Sigmoid colon (tissue), 7 donors: Measurements from ENCODE around the gene STK16. TPM values are rescaled to one million over a fixed set of nuclear protein-coding genes. Genes with fewer than 3 reads are reported as not detected.

Source experiments
- DNase-seq: peaks from one replicate; pipeline ENCODE4 v3.0.0-alpha.2; 2019
- H3K27ac ChIP-seq, 4 donors: fragments of 200-600 bp; sonication (generic); one replicate each; pipeline ENCODE4 v1.5.1; 2016 to 2019; ENCODE audit warnings: mild to moderate bottlenecking in 1 of 4
- H3K27me3 ChIP-seq, 3 donors: fragments of 200-600 bp; sonication (generic); one replicate each; pipeline ENCODE4 v1.5.1; 2019; ENCODE audit warnings: mild to moderate bottlenecking in 1 of 3
- H3K36me3 ChIP-seq, 4 donors: fragments of 200-600 bp; sonication (generic); one replicate each; pipeline ENCODE4 v1.5.1; 2016 to 2019
- H3K4me1 ChIP-seq, 4 donors: fragments of 200-600 bp; sonication (generic); one replicate each; pipeline ENCODE4 v1.5.1; 2017 to 2019
- H3K4me3 ChIP-seq, 4 donors: fragments of 200-600 bp; sonication (generic); one replicate each; pipeline ENCODE4 v1.5.1; 2017 to 2019; ENCODE audit warnings: mild to moderate bottlenecking in 2 of 4, moderate library complexity in 1 of 4
- H3K9me3 ChIP-seq, 4 donors: fragments of 200-600 bp in 3 of 4; sonication (generic) in 3 of 4; one replicate each; pipeline versions ENCODE4 v1.5.1 to v1.6.1; 2013 to 2019
- CTCF ChIP-seq, 4 experiments: fragments of 450-650 bp in 3 of 4; fragments of 200-600 bp in 1 of 4; IDR thresholded peaks; one replicate each; pipeline ENCODE4 v1.5.1; 2016 to 2019; ENCODE audit warnings: antibody characterized with exemption in 4 of 4, mild to moderate bottlenecking in 3 of 4, moderate library complexity in 2 of 4
- EP300 ChIP-seq, 4 donors: sonication (generic); formaldehyde crosslinking; IDR thresholded peaks; one replicate each; pipeline ENCODE4 v1.6.1; 2017; ENCODE audit warnings: antibody characterized with exemption in 4 of 4
- POLR2A ChIP-seq, 2 donors: fragments of 450-650 bp; IDR thresholded peaks; one replicate each; pipeline ENCODE4 v1.6.1; 2016; ENCODE audit warnings: antibody characterized with exemption in 2 of 2, mild to moderate bottlenecking in 2 of 2, moderate library complexity in 2 of 2
- POLR2AphosphoS5 ChIP-seq, 4 donors: sonication (generic); formaldehyde crosslinking; IDR thresholded peaks; one replicate each; pipeline ENCODE4 v1.6.1; 2017; ENCODE audit warnings: antibody characterized with exemption in 4 of 4
- WGBS, 2 donors: extraction: QIAGEN DNeasy Blood & Tissue Kit; methylation state at CpG; one replicate each; pipeline ENCODE4 v1.1.7; 2013; 5-methylcytosine and 5-hydroxymethylcytosine counted together
- intact Hi-C: fragments of 100-400 bp; cut with DNase I; formaldehyde crosslinking; loops from one replicate; pipeline ENCODE4 v1.15.1; 2023
- polyA plus RNA-seq, 3 donors: library from polyadenylated mRNA; stranded (reverse); fragments of 200-250 nt; gene quantifications; one replicate each; pipeline ENCODE4 v1.2.3, GENCODE V29; 2013
- total RNA-seq, 4 donors: library from RNA; depleted of rRNA; stranded (reverse); fragments of >200 nt; gene quantifications; one replicate each; pipeline ENCODE4 v1.1.0, GENCODE V29; 2016
- donor health status: healthy with polysubstance abuse.
- donor health status: Bipolar disorder and iron deficiency.
- donor health status: healthy.

The STK16 gene
- total and polyA plus RNA-seq, 7 donors, result 12.2 to 61.7 (median 19.9) TPM

- WGBS, 2 donors, result 93 to 95% methylated on average over 27 of the region's 27 CpGs
- peak overlapping the region in 2 of 4 donors; percentile 96 to 97 for H3K27ac ChIP-seq
- no peak overlapping the region for H3K4me3 ChIP-seq
- no peaks in the 10 kb centered on the region for H3K27me3 ChIP-seq
- TF ChIP-seq POLR2AphosphoS5 (IDR thresholded peaks at IDR 0.05) (no peak), EP300 (IDR thresholded peaks at IDR 0.05) (no peak), CTCF (IDR thresholded peaks at IDR 0.05) (no peak), POLR2A (IDR thresholded peaks at IDR 0.05) (no peak)
- peaks cover 0 to 37% (median 32%) of the 10 kb centered on the region in 4 donors for H3K4me1 ChIP-seq
- no peaks in the 10 kb centered on the region for H3K9me3 ChIP-seq
- peaks cover 17 to 46% (median 44%) of the 10 kb centered on the region in 4 donors for H3K36me3 ChIP-seq
- no peak for DNase-seq
- intact Hi-C loops, result loop anchor here (5.0 kb wide), 2 partner anchors 36 to 61 kb away; partner anchors contain the start of genes DNAJB2, TUBA4A and TUBA4B
Observed at GRCh38 chr2:219215871-219216534, 29.3 kb upstream of the STK16 start.

GRCh38 chr2:219216535-219216915 lies 28.8 kb upstream of the STK16 start:
- no peaks in the 10 kb centered on the region for H3K27me3 ChIP-seq
- peaks cover 0 to 37% (median 32%) of the 10 kb centered on the region in 4 donors for H3K4me1 ChIP-seq
- intact Hi-C loops, result loop anchor here (5.0 kb wide), 2 partner anchors 36 to 61 kb away; partner anchors contain the start of genes DNAJB2, TUBA4A and TUBA4B
- TF ChIP-seq POLR2AphosphoS5 (IDR thresholded peaks at IDR 0.05), result no peak
- 89 to 91% methylated on average over 6 of the region's 6 CpGs for WGBS, 2 donors
- DNase-seq, result no peak
- H3K27ac ChIP-seq, result peak overlapping the region; percentile 84 to 98 (median 96)
- H3K9me3 ChIP-seq, result no peaks in the 10 kb centered on the region
- peaks cover 22 to 51% (median 49%) of the 10 kb centered on the region in 4 donors for H3K36me3 ChIP-seq
- no peak overlapping the region for H3K4me3 ChIP-seq

- peaks cover 0 to 37% (median 32%) of the 10 kb centered on the region in 4 donors for H3K4me1 ChIP-seq
- H3K36me3 ChIP-seq, result peaks cover 32 to 56% (median 52%) of the 10 kb centered on the region in 4 donors
- peak overlapping the region; percentile 84 to 98 (median 96) for H3K27ac ChIP-seq
- peak in 1 of 2 donors; percentile 34 for TF ChIP-seq POLR2A (IDR thresholded peaks at IDR 0.05)
- TF ChIP-seq POLR2AphosphoS5 (IDR thresholded peaks at IDR 0.05), result peak in 2 of 4 donors; percentile 22 to 56
- TF ChIP-seq CTCF (IDR thresholded peaks at IDR 0.05), result no peak
- peak in 1 of 4 donors; percentile 12 for TF ChIP-seq EP300 (IDR thresholded peaks at IDR 0.05)
- WGBS, 2 donors, result 0 to 2% methylated on average over 37 of the region's 37 CpGs
- DNase-seq, result peak; percentile 90
- no peaks in the 10 kb centered on the region for H3K9me3 ChIP-seq
- H3K4me3 ChIP-seq, result peak overlapping the region; percentile 41 to 62 (median 54)
- intact Hi-C loops, result loop anchor here (2.0 to 5.0 kb wide), 4 partner anchors 34 to 59 kb away; partner anchors contain the start of genes CNPPD1, DNAJB2, NHEJ1 and TUBA4A
- no peaks in the 10 kb centered on the region for H3K27me3 ChIP-seq
Observed at GRCh38 chr2:219218217-219218731, 27.0 kb upstream of the STK16 start.

- peaks cover 38 to 56% (median 55%) of the 10 kb centered on the region in 4 donors for H3K36me3 ChIP-seq
- H3K9me3 ChIP-seq, result no peaks in the 10 kb centered on the region
- no peaks in the 10 kb centered on the region for H3K27me3 ChIP-seq
- H3K27ac ChIP-seq, result peak within 1 kb of the TSS; percentile 84 to 98 (median 96)
- intact Hi-C loops, result loop anchor here (1.0 to 5.0 kb wide), 5 partner anchors 10 to 58 kb away; partner anchors contain the start of genes ANKZF1, ATG9A, CNPPD1 and DNAJB2
- 15 to 24% methylated on average over 71 of the region's 71 CpGs for WGBS, 2 donors
- peak; percentile 99 for DNase-seq
- peaks cover 0 to 37% (median 32%) of the 10 kb centered on the region in 4 donors for H3K4me1 ChIP-seq
- peak within 1 kb of the TSS; percentile 41 to 62 (median 54) for H3K4me3 ChIP-seq
- no peak for TF ChIP-seq CTCF (IDR thresholded peaks at IDR 0.05)
- TF ChIP-seq EP300 (IDR thresholded peaks at IDR 0.05), result no peak
- peak; percentile 60 to 90 (median 84) for TF ChIP-seq POLR2AphosphoS5 (IDR thresholded peaks at IDR 0.05)
- TF ChIP-seq POLR2A (IDR thresholded peaks at IDR 0.05), result peak in 1 of 2 donors; percentile 47
Observed at GRCh38 chr2:219218732-219219701, 26.3 kb upstream of the STK16 start, which contains the start of gene ABCB6. Gene ABCB6, minus strand, starts transcription at chr2:219218958. Its CDS starts 285 bp downstream, at chr2:219218673.
